Stimulated activated CD4-positive, alpha-beta T cell treated with anti-CD3 and anti-CD28 coated beads, TNF-alpha, amount 100 ng/mL, for 24 hours (primary cell): Measurements from ENCODE around the gene SNAP23.

Source experiments
- DNase-seq, 3 experiments: peaks; one replicate each; pipeline ENCODE4 v3.0.0-alpha.2; 2020; ENCODE audit warnings: low read depth in 3 of 3

The SNAP23 gene

DNA sequence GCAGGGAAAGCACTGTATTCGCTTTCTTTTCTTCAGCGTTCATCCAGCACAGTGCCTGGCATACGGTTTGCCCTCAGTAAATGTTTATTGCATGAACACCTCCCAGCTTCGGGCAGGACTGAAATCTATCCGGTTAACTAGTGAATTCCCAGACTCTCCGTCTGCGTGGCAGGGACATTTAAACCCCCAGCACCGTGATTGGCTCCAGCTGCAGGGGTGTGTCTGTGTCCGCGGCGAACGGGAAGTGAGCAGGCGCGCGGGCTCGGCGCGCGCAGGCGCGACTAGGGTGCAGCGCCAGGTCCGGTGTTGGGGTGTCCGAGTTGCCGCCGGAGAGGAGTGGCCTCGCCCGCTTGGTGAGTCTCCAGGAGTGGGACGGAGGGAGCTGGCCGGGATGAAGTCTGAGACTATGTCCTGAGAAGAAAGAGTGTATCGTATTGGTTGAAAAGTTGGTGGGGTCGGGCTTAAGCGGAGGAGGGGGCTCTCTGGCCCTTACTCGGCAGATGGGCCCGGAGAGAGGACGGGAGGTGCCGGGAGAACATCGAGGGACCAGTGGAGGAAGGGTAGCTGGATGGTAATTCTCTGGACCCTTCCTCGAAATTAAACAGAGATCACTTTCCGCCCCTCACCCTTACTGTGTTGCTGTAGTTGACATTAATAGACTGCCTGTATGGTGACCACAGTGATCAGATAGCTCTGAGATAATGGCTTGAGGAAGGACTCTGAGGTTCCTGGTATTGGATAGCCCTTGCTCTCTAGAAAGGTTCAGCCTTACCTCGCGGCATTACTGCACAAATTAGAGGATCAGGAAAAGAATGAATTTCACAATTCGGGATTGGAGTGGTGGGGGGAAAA is at the start of gene SNAP23:
Gene SNAP23 (plus strand): TSS at position 274 of the 852 bp plus-strand sequence. CDS start 16,213 bp downstream, outside the sequence.
- DNase-seq, result peak; percentile 65 to 81 (median 71)

DNA sequence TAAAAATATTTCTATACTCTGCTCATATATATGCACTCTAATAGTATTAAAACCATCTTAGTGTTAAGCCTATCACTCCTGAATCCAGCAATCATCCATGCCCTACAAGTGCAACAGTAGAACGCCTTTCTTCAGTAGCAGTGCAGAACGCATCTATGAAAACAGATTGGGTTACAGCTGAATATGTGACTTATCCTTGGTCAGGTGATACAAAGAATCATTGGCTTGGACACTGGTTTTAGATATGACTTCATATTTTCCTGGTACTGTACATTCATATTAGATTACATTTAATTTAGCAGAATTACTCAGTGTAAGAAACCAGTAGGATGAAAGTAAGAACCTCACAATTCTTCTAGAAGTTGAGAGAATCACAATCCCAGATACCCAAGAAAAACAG is 47.8 kb upstream of the SNAP23 start:
- DNase-seq, result no peak

DNA sequence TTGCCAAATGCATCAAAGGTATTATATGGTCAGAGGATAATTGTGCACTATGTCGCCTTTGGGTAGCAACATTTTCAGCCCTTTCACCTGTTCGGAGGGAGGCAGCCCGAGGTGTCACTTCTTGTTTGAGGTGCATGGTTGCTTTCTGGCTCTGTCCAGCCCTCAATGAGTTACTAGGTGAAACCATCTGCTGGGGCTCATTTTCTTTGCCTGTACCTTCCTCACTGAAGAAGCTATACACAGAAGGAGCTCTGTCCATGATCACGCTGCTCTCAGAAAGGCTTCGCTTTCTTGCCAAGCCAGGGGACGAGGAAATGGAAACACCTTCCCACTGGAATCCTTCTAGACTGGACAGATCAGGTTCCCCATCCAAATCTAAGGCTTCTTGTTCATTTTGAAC is 47.2 kb upstream of the SNAP23 start:
- no peak for DNase-seq

DNA sequence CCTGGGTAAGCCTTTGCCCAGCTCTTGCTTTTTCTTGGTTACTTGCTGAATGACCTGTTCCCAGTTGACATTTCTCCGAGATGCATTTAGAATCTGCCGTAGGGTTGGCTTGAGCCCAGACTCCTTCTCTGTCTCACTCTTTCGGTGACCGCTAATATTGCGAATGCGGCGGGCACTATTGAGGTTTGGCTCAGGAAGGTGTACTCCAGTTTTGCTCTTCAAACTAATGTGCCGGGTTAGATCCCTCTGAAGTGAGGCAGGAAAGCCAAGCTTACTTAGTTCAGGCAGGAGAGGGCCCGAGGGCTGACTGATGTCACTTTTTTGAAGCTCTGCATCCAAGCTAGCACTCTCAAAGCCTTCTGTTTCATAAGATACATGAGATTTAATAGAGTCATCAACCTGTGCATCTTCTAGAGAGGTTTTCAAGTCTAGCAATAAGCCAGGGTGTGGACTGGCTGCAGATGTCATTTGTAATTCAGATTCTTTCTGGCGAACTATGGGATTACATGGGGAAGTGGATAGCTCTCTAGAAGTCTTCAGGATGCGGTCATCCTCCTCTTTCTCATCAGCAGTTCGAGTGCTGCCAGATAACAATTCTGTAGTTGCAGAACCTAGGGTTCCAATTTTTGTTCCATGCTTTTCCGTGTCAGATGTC is 45.5 kb upstream of the SNAP23 start:
- no peak for DNase-seq

DNA sequence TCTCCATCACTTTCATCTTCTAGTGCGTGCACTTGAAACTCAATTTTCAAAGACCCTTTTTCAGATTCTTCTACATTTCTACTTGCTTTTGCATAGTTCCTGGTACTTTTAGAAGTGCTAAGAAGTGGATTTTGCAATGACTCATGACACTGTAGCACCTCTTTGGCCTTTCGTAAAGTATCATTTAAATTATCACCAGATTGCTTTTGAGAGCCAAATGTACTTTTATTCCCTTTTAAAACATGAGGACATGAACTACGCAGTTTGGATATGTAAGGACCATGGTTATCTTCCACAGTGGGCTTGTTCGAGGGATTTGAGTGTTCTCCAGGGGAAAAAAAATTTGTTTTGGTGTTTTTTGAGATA is 45.0 kb upstream of the SNAP23 start:
- DNase-seq, result no peak

DNA sequence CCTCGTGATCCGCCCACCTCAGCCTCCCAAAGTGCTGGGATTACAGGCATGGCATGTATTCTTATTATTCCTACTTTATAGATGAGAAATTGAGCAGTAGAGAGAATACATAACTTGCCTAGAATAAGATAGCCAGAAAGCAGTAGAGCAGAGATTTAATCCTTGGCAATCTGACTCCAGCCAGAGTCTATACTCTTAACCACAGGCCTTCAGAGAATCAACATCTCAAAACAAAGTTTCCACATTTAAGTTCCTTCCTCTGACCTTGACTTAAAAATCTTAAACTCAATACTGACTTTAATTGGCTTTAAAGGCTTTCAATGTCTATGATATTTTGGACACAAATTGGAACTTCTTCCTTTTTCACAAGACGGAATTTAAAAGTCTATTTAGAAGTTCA is 41.6 kb upstream of the SNAP23 start:
- no peak for DNase-seq

DNA sequence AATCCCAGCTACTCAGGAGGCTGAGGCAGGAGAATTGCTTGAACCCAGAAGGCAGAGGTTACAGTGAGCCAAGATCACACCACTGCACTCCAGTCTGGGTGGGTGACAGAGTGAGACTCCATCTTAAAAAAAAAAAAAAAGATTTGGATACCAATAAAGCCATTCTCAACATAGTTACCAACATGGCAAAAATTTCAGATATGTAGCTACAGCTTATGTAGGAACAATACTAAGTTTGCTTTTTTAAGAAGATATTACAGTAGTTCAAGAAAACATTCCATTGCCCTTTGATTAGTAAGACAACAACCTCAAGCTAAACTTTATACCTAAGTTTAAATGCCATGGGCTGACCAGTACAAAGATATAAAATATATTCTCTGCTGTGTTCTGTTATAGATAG is 38.9 kb upstream of the SNAP23 start:
- no peak for DNase-seq

DNA sequence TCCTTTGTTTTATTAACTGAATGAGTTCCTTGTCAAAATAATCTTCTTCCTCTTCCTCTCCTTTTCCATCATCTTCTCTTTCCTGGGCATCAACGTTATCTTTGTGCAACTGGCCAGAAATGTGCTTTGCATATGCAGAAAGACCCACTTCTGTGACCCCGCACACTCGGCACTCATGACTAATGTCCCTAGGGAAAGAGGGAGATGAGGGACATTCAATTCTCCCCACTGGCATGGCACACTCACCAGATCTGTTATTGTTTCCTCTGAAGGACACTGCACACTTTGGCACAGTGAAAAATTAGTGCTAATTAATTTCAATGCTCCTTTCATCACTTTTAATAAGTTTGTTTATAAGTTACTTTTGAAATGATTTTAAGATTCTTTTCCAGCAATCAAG is 38.5 kb upstream of the SNAP23 start:
- DNase-seq, result no peak

DNA sequence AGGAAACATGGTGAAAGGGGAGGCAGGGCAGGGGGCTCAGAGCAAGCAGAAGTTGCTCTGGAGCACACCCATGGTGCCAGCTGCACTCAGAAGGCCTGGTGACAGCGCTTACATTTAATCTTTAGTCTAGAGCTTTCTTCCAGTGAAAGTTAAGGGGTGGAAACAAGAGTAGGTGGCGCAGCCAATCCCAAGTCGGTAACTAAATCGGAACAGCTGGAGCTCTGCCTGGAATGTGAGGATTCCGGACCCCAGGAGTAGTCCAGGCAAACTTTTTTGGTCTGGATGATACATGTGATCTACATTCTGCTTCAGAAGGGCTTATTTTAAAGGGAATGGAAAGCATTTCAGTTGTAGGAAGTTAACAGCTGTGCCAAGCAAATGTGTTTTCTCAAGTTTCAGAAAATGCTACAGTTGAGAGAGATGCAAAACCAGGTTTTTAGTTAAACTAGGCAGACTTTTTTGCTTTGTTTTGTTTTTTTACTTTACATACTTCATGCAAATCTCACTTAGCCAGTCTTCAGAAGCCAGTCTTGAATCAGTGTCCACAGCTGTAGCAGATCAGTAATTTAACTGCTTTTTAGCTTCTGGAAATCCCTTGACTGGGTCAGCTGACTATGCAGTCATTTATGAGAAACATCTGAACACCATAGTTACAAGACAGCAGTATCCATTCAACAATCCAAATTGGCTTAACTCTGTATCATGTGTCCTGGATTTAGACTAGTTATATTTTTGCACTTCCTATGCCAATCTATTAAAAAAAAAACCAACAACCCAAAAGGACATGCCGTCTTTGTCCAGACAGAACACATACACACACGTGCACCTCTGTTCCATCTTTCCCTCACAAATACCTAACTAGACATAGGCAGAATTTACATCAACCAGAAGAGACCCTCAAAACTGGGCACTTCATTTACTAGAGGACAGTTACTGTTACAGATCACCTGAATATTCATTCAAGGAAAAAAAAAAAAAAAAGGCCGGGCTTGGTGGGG is 37.7 kb upstream of the SNAP23 start:
- no peak for DNase-seq

DNA sequence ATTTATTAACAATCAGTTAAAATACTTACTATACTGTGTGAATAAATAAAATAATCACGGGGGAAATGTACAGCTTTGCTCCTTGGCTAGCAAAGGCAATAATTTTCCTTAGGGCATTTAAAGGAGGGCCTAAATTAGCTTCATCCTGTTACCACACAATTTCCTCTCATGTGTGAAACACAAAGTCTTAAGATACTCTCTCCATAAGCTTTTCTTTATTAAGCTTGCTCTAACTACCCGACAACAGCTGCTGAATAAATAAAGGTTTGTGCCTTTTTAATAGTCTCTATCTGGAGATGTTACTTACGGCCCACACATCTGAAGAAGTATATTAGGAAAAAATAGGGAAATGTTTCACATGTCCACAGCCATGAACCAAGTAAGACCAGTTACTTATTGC is 34.2 kb upstream of the SNAP23 start:
- DNase-seq, result no peak

DNA sequence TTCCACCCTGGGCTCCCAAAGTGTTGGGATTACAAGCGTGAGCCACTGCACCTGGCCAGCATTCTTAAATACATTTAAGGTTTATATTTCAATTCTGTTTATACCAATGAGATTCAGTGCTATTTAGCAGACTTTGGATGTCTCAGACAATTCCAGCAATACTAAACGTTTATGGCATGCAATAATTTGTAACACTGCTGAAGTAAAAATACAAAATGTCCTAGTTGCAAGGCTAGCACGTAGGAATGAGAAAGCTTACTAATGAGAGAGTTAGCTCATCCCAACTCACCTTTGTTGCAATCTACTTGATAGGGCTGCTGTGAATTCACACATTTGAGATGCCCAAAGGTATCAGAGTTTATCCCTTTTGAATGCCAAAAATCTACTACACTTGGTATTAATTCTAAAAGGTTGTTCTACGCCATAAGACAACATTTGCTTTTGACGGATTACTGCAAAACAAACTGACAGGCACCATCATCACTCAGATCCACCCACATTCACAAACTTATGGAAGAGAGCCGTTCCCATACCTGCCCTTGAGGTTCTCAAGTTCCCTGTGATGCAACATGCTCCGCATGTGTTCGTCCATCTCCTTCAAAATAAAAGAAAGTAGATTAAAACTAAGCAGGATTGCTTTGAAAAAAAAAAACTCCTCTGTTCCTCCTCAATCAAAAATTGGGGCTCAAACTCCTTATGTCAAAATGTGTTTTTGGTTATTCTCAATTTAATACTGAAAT is 29.7 kb upstream of the SNAP23 start:
- DNase-seq, result no peak

DNA sequence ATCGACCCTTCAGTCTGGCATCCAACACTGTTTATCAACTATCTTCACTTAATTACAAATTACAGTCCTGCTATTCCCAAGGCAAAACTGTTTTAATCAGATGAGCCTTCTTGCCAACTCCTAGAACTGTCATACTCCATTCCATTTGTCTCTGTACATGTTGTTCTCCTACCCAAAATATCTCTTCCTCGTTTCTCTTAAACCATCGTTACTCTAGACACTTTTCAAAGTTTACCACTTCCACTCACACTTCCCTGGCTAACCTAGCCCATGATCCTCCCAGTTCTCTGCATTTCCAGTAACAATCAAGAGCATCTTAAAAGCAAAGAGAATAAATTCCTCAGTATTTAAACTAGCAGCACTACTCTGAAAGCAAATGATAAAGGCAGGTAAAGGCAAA is 24.4 kb upstream of the SNAP23 start:
- DNase-seq, result no peak

DNA sequence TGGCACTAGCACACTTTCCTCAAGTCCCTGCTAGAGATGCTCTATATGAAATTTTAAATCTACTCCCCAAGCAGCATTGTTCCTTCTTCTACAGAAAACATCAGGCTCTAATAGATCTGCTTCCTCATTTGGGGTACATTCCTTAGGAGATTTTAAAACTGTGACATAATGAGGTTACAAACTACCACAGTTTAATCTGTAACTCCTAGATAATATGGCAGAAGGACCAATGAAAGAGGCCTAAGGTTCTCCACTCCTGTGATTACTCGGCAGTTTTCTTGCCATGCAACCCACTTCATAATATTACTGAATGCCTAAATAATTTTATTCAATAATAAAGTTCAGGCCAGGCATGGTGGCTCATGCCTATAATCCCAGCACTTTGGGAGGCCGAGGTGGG is 20.6 kb upstream of the SNAP23 start:
- no peak for DNase-seq

DNA sequence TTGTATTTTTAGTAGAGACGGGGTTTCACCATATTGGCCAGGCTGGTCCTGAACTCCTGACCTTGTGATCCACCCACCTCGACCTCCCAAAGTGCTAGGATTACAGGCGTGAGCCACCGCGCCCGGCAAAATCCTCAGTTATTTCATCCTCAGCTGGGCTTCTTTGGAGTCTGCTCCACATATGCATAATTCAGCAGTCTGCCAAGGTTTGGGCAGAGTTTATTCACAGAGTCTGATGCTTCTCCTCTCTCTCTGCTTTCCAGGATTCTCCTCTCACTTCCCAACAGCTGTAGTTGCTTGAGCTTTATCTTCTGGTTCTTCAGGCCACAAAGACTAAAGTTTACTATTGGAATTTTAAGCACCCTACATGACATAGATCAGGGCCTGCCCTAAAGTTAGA is 12.7 kb upstream of the SNAP23 start:
- DNase-seq, result no peak

DNA sequence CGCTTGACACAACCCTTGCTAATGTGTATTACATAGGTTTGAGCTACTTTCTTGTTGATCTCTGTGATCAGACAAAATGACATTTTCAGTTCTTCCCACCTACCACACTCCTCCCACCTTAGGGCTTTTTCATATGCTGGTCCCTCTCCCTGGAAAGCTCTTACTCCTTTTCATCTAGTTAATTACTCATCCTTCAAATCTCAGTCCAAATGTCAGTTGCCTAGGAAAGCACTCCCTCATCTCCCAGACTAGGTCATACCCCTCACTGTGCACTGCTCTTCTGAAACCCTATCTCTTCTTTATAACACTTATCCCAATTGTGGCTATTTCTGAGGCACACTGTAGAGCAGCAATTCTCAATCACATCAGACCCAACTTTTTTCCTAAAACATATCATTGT is 11.8 kb upstream of the SNAP23 start:
- DNase-seq, result no peak

DNA sequence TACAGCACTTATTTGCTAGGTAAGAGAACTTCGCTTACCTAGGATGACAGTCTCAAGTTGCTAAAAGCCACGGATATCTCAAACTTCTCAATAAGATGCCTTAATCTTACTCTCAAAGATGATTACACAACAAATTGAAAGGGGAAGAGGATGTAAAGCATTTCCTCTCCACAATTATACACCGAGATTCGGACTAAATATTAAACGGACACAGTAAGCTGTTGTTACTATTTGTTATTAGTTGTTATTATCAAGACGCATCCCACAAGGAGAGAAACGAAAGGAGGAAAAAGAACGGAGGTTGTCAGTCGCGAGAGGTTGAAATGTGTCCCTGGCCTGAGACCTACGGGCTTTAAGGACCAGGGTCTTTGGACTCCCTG is 5.2 kb upstream of the SNAP23 start:
- no peak for DNase-seq

DNA sequence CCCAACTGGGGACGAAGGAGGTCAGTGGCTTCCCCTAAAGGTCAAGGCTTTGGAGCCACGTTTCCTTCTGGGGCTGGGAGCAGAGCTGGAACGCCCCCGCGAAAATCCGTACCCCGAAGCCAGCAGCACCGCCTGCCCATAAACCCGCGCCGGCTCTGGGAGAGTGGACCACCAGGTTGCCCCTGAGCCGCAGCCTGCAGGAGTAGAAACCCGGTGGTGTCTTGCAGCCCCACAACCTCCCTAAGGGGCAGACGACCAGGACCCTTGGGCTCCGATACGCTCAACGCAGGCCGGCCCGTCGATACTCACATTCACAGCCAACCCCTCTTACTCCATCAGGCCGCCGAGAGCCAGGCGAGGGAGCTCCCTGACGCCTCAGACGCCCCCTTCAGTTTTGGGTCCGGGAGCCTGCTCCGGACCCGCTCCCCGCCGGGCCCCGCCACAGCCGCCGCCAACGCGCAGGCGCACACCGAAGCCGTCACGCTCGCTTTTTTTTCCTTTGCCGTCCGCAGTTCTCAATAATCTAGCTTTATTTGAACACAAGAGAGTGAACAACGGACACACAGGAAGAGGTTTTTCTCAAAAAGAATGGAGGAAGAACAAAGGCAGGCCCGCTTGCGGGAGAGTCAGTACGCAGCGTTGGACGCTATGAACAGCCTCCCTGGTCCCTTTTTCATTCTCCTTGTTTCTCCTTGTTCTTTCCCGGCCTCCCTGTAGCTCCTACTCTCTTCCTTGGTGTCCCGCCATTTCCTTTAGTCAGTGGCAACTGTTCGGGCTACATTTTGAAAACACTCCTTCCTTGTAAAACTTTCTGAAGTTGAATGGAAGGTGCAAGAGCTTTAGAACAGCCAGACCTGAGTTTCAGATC is 4.5 kb upstream of the SNAP23 start, which contains the start of gene ZNF106:
Gene ZNF106 (minus strand): TSS at position 471 of the 868 bp plus-strand sequence. CDS start 18,852 bp downstream, outside the sequence.
- peak; percentile 68 to 82 (median 73) for DNase-seq

DNA sequence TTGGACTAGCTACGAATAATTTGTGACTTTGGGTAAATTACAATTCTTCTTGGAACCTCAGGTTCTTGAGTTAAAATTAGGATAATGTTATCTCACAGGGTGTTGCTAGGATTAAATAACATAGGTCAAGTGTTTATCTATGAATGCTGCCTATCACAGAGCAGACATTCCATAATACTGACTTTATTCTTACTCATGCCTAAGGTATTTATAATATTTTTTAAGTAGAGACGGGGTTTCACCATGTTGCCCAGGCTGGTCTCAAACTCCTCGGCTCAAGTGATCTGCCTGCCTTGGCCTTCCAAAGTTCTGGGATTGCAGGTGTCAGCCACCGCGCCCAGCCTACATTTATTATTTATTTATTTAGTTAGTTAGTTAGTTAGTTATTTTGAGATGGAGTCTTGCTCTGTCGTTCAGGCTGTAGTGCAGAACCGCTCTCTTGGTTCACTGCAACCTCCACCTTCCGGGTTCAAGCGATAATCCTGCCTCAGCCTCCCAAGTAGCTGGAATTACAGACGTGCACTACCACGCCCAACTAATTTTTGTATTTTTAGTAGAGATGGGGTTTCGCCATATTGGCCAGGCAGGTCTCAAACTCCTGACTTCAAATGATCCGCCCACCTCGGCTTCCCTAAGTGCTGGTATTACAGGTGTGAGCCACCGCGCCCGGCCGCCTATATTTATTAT is 3.8 kb upstream of the SNAP23 start:
- DNase-seq, result no peak

DNA sequence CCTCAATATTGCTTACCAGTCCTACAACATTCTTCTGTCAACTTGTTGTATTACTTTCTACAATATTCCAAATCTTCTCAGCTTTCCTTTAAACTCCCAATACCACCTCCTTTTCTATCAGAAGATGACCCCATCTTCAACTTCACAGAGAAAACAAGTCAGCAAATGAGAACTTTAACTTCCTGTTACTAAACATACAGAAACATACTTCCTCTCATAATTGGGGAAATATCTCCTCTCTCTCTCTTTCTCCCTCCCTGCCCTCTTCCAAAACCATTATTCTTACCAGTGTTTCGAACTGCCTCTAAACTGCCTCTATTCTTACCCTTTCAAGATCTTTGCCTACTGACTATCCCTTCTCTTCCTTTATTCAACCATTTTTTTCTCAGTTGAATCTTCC is 1.8 kb upstream of the SNAP23 start:
- DNase-seq, result no peak

DNA sequence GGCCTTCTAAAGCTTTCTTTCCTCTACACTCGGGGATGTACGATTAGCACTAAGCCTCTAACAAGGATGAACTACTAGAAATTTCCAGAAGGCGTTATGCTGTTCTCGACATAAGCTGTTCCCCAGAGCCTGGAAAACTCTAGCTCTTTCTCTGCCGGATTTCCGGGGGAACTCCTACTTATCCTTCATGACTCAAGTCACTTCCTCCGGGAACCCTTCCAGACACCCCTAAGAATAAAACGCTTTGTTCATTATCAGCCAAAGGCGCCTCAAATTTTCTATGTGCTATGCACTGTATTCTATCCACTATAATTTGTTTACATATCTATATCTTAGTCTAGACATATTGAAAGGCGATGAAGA is 455 bp upstream of the SNAP23 start:
- no peak for DNase-seq
